WTC11 (cell line): ENCODE results near the gene ITM2C. TPM values are rescaled to one million over a fixed set of nuclear protein-coding genes. Genes with fewer than 3 reads are reported as not detected.

Source experiments
- ATAC-seq: fragments of 200-7000 bp; cut with Tn5 transposase; 2 replicates; pipeline ENCODE4 v1.10.0; 2021; ENCODE audit warnings: mild to moderate bottlenecking, moderate library complexity
- CTCF ChIA-PET: fragments of 300-600 bp; sonication (Branson Sonifier 250); formaldehyde crosslinking; loops from one replicate; lab custom pipeline; 2021; ENCODE audit warnings: antibody characterized with exemption; lab: Charles Lee
- POLR2A ChIA-PET: fragments of 350-600 bp; sonication (Branson Sonifier 250); formaldehyde crosslinking; loops from one replicate; lab custom pipeline; 2021; ENCODE audit warnings: antibody characterized with exemption; lab: Charles Lee
- DNase-seq: peaks from one replicate; pipeline ENCODE4 v3.0.0; 2021; ENCODE audit warnings: low spot score
- H3K27ac Mint-ChIP-seq: 2 replicates; pipeline ENCODE4 v1.8.0; 2021; ENCODE audit warnings: mixed read lengths
- H3K27me3 Mint-ChIP-seq: 2 replicates; pipeline ENCODE4 v1.8.0; 2021; ENCODE audit warnings: low read depth, mild to moderate bottlenecking, moderate library complexity, mixed read lengths
- H3K36me3 Mint-ChIP-seq: 2 replicates; pipeline ENCODE4 v1.8.0; 2021; ENCODE audit warnings: mixed read lengths
- H3K4me1 Mint-ChIP-seq: 2 replicates; pipeline ENCODE4 v1.8.0; 2022; ENCODE audit warnings: mixed read lengths
- H3K4me3 Mint-ChIP-seq: 2 replicates; pipeline ENCODE4 v1.8.0; 2021; ENCODE audit warnings: mild to moderate bottlenecking, moderate library complexity, mixed read lengths
- H3K9me3 Mint-ChIP-seq: 2 replicates; pipeline ENCODE4 v1.8.0; 2021; ENCODE audit warnings: mixed read lengths
- GTF2I ChIP-seq: fragments of 250-450 bp; sonication (Bioruptor Pico); conservative IDR thresholded peaks from 2 replicates; pipeline ENCODE4 v1.4.0; 2021; ENCODE audit warnings: mild to moderate bottlenecking
- KAT7 ChIP-seq: sonication (generic); formaldehyde crosslinking; IDR thresholded peaks from 2 replicates; pipeline ENCODE4 v1.8.1; 2023; ENCODE audit warnings: missing genetic modification reagents, mild to moderate bottlenecking, borderline replicate concordance
- SOX15 ChIP-seq: fragments of 250-450 bp; sonication (Bioruptor Pico); IDR thresholded peaks from 2 replicates; pipeline ENCODE4 v1.9.0; 2021; ENCODE audit warnings: mild to moderate bottlenecking
- TP53 ChIP-seq: sonication (generic); formaldehyde crosslinking; IDR thresholded peaks from 2 replicates; pipeline ENCODE4 v1.8.1; 2023; ENCODE audit warnings: mild to moderate bottlenecking, missing genetic modification reagents
- ZNF138 ChIP-seq: sonication (generic); formaldehyde crosslinking; conservative IDR thresholded peaks from 2 replicates; pipeline ENCODE4 v1.8.1; 2022; ENCODE audit warnings: mild to moderate bottlenecking, moderate library complexity, missing genetic modification reagents
- ZNF396 ChIP-seq: fragments of 250-450 bp; sonication (Bioruptor Pico); IDR thresholded peaks from 2 replicates; pipeline ENCODE4 v1.8.0; 2021; ENCODE audit warnings: mild to moderate bottlenecking, moderate library complexity, borderline replicate concordance
- ZNF416 ChIP-seq: fragments of 250-450 bp; sonication (Bioruptor Pico); IDR thresholded peaks from 2 replicates; pipeline ENCODE4 v1.9.0; 2021; ENCODE audit warnings: mild to moderate bottlenecking, inconsistent platforms
- total RNA-seq: library from RNA; stranded (reverse); gene quantifications from 3 replicates; pipeline ENCODE4 v1.2.3, GENCODE V29; 2021
- TF ChIP-seq, protein P1 (sequence below): sonication (generic); formaldehyde crosslinking; IDR thresholded peaks from 2 replicates; pipeline ENCODE4 v1.8.0; 2023; ENCODE audit warnings: mild to moderate bottlenecking, missing genetic modification reagents
- TF ChIP-seq, protein P2 (sequence below): sonication (generic); formaldehyde crosslinking; IDR thresholded peaks from 2 replicates; pipeline ENCODE4 v1.8.1; 2023; ENCODE audit warnings: mild to moderate bottlenecking, missing genetic modification reagents, moderate library complexity
- TF ChIP-seq, protein P3 (sequence below): fragments of 250-450 bp; sonication (Bioruptor Pico); IDR thresholded peaks from 2 replicates; pipeline ENCODE4 v1.8.0; 2021; ENCODE audit warnings: mild to moderate bottlenecking
- TF ChIP-seq, protein P4 (sequence below): sonication (generic); formaldehyde crosslinking; IDR thresholded peaks from 2 replicates; pipeline ENCODE4 v1.8.0; 2022; ENCODE audit warnings: missing genetic modification reagents
- TF ChIP-seq, protein P5 (sequence below): sonication (generic); formaldehyde crosslinking; IDR thresholded peaks from 2 replicates; pipeline ENCODE4 v1.8.0; 2022; ENCODE audit warnings: mild to moderate bottlenecking, missing genetic modification reagents

The ITM2C gene
- total RNA-seq, 1 experiment from 2014 or later = 316 TPM

DNA sequence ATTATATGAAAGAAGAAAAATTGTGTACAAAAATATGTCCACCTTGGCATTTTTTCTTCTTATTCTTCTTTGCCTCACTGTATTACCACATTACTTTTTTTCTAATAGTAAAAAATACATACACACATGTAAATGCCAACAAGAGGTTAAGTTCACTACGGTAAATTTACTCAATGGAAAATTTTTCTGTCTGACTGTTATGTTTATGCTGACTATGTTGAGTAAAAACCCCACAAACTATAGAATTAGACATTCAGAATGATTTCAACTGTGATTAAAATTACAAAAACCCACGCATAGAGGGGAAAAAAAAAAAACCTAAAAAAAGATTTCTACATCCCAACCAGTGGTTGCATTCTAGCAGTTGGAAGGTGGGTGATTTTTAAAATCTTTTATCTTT is 54.9 kb downstream of the ITM2C start:
- H3K27me3 Mint-ChIP-seq = no peaks in the 10 kb centered on the region
- ChIA-PET POLR2A (no interaction called here), CTCF (interaction anchor here (1.8 kb wide), 1 partner anchor 133 kb away, joined by 5 read pairs; no protein-coding TSS in a partner anchor)
- no peaks in the 10 kb centered on the region for H3K9me3 Mint-ChIP-seq
- no peaks in the 10 kb centered on the region for H3K36me3 Mint-ChIP-seq
- DNase-seq (no peak), ATAC-seq (no peak)
- no peak overlapping the region for H3K27ac Mint-ChIP-seq
- no peak overlapping the region for H3K4me3 Mint-ChIP-seq
- TF ChIP-seq, protein P1, sequence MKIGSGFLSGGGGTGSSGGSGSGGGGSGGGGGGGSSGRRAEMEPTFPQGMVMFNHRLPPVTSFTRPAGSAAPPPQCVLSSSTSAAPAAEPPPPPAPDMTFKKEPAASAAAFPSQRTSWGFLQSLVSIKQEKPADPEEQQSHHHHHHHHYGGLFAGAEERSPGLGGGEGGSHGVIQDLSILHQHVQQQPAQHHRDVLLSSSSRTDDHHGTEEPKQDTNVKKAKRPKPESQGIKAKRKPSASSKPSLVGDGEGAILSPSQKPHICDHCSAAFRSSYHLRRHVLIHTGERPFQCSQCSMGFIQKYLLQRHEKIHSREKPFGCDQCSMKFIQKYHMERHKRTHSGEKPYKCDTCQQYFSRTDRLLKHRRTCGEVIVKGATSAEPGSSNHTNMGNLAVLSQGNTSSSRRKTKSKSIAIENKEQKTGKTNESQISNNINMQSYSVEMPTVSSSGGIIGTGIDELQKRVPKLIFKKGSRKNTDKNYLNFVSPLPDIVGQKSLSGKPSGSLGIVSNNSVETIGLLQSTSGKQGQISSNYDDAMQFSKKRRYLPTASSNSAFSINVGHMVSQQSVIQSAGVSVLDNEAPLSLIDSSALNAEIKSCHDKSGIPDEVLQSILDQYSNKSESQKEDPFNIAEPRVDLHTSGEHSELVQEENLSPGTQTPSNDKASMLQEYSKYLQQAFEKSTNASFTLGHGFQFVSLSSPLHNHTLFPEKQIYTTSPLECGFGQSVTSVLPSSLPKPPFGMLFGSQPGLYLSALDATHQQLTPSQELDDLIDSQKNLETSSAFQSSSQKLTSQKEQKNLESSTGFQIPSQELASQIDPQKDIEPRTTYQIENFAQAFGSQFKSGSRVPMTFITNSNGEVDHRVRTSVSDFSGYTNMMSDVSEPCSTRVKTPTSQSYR (CRISPR knock-in tag) = no peak
- TF ChIP-seq GTF2I (CRISPR knock-in tag) (no peak), ZNF138 (CRISPR knock-in tag) (no peak), KAT7 (no peak), ZNF416 (no peak), TP53 (CRISPR knock-in tag) (no peak), SOX15 (CRISPR knock-in tag) (no peak), ZNF396 (CRISPR knock-in tag) (no peak)
- TF ChIP-seq, protein P2, sequence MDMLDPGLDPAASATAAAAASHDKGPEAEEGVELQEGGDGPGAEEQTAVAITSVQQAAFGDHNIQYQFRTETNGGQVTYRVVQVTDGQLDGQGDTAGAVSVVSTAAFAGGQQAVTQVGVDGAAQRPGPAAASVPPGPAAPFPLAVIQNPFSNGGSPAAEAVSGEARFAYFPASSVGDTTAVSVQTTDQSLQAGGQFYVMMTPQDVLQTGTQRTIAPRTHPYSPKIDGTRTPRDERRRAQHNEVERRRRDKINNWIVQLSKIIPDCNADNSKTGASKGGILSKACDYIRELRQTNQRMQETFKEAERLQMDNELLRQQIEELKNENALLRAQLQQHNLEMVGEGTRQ = no peak
- TF ChIP-seq, protein P3, sequence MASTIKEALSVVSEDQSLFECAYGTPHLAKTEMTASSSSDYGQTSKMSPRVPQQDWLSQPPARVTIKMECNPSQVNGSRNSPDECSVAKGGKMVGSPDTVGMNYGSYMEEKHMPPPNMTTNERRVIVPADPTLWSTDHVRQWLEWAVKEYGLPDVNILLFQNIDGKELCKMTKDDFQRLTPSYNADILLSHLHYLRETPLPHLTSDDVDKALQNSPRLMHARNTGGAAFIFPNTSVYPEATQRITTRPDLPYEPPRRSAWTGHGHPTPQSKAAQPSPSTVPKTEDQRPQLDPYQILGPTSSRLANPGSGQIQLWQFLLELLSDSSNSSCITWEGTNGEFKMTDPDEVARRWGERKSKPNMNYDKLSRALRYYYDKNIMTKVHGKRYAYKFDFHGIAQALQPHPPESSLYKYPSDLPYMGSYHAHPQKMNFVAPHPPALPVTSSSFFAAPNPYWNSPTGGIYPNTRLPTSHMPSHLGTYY (CRISPR knock-in tag) = no peak
- TF ChIP-seq, protein P4, sequence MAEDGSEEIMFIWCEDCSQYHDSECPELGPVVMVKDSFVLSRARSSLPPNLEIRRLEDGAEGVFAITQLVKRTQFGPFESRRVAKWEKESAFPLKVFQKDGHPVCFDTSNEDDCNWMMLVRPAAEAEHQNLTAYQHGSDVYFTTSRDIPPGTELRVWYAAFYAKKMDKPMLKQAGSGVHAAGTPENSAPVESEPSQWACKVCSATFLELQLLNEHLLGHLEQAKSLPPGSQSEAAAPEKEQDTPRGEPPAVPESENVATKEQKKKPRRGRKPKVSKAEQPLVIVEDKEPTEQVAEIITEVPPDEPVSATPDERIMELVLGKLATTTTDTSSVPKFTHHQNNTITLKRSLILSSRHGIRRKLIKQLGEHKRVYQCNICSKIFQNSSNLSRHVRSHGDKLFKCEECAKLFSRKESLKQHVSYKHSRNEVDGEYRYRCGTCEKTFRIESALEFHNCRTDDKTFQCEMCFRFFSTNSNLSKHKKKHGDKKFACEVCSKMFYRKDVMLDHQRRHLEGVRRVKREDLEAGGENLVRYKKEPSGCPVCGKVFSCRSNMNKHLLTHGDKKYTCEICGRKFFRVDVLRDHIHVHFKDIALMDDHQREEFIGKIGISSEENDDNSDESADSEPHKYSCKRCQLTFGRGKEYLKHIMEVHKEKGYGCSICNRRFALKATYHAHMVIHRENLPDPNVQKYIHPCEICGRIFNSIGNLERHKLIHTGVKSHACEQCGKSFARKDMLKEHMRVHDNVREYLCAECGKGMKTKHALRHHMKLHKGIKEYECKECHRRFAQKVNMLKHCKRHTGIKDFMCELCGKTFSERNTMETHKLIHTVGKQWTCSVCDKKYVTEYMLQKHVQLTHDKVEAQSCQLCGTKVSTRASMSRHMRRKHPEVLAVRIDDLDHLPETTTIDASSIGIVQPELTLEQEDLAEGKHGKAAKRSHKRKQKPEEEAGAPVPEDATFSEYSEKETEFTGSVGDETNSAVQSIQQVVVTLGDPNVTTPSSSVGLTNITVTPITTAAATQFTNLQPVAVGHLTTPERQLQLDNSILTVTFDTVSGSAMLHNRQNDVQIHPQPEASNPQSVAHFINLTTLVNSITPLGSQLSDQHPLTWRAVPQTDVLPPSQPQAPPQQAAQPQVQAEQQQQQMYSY (CRISPR knock-in tag) = no peak
- peaks cover 9% of the 10 kb centered on the region for H3K4me1 Mint-ChIP-seq

DNA sequence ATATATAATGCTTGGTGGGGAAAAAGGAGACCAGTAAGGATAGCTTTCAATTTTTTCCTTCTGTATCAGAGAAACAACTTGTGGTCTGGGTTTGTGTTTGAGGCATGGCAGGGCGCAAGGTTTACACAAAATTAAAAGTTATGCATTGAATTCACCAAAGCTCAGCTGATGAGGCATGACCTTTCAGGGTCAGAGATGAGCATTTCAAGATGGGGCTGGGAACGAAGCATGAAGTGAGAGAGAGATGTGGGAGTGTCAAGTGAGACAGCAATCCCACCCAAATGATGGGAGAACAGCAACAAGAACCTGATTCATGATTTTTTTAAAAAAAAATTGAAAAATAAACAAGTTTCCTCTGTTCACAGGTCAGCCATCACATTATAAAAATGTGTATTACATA is 55.4 kb downstream of the ITM2C start:
- no peak for DNase-seq
- POLR2A ChIA-PET = interaction anchor here (0.5 kb wide), 1 partner anchor 281 kb away, joined by 4 read pairs; no protein-coding TSS in a partner anchor
- H3K36me3 Mint-ChIP-seq = no peaks in the 10 kb centered on the region
- no peak overlapping the region for H3K27ac Mint-ChIP-seq
- H3K4me3 Mint-ChIP-seq = no peak overlapping the region
- no peaks in the 10 kb centered on the region for H3K27me3 Mint-ChIP-seq
- no peak for ATAC-seq
- CTCF ChIA-PET = interaction anchor here (1.8 kb wide), 1 partner anchor 133 kb away, joined by 5 read pairs; no protein-coding TSS in a partner anchor
- H3K4me1 Mint-ChIP-seq = peaks cover 9% of the 10 kb centered on the region
- H3K9me3 Mint-ChIP-seq = no peaks in the 10 kb centered on the region
- TF ChIP-seq, protein P5, sequence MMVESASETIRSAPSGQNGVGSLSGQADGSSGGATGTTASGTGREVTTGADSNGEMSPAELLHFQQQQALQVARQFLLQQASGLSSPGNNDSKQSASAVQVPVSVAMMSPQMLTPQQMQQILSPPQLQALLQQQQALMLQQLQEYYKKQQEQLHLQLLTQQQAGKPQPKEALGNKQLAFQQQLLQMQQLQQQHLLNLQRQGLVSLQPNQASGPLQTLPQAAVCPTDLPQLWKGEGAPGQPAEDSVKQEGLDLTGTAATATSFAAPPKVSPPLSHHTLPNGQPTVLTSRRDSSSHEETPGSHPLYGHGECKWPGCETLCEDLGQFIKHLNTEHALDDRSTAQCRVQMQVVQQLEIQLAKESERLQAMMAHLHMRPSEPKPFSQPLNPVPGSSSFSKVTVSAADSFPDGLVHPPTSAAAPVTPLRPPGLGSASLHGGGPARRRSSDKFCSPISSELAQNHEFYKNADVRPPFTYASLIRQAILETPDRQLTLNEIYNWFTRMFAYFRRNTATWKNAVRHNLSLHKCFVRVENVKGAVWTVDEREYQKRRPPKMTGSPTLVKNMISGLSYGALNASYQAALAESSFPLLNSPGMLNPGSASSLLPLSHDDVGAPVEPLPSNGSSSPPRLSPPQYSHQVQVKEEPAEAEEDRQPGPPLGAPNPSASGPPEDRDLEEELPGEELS (CRISPR knock-in tag) = no peak
- TF ChIP-seq, all 79 proteins: peak for 0
